TTC549 (cell line): ENCODE results near the gene NUDT19.
"Not testable (repeated sequence)": the region's sequence is repeated elsewhere in the genome, so short reads cannot be mapped to it uniquely, and the experiment has no call there.

ENCODE experiments used
- FAIRE-seq: peaks from 2 replicates; lab custom pipeline; 2012; peaks lifted over from hg19 to GRCh38; lab: Jason Lieb, UNC

The NUDT19 gene

GRCh38 chr19:32675720-32676185 lies 15.9 kb upstream of the NUDT19 start, which contains the start of gene RGS9BP:
Gene RGS9BP, plus strand, starts transcription at chr19:32675848. Its CDS starts 416 bp downstream, at chr19:32676264.
- no peak for FAIRE-seq

GRCh38 chr19:32676186-32676894 lies 15.3 kb upstream of the NUDT19 start:
- no peak for FAIRE-seq

- no peak for FAIRE-seq
Measured at GRCh38 chr19:32676895-32677359, 14.7 kb upstream of the NUDT19 start.

- no peak for FAIRE-seq
Measured at GRCh38 chr19:32677657-32678056, 14.0 kb upstream of the NUDT19 start.

- FAIRE-seq: no peak
Measured at GRCh38 chr19:32680986-32681385, 10.6 kb upstream of the NUDT19 start.

- FAIRE-seq: no peak
Measured at GRCh38 chr19:32682317-32682716, 9.3 kb upstream of the NUDT19 start.

- FAIRE-seq: no peak
Measured at GRCh38 chr19:32686847-32687475, 4.7 kb upstream of the NUDT19 start.

GRCh38 chr19:32687681-32688080 lies 3.9 kb upstream of the NUDT19 start:
- FAIRE-seq: no peak

- no peak for FAIRE-seq
Measured at GRCh38 chr19:32688311-32688710, 3.3 kb upstream of the NUDT19 start.

GRCh38 chr19:32691952-32692726 lies 518 bp downstream of the NUDT19 start:
- no peak for FAIRE-seq

GRCh38 chr19:32692727-32693061 lies 1.1 kb downstream of the NUDT19 start:
- FAIRE-seq: no peak

- not testable (repeated sequence) for FAIRE-seq
Measured at GRCh38 chr19:32693151-32694108, 1.8 kb downstream of the NUDT19 start.

GRCh38 chr19:32694316-32694715 lies 2.7 kb downstream of the NUDT19 start:
- not testable (repeated sequence) for FAIRE-seq

GRCh38 chr19:32694851-32695250 lies 3.2 kb downstream of the NUDT19 start:
- FAIRE-seq: not testable (repeated sequence)

- not testable (repeated sequence) for FAIRE-seq
Measured at GRCh38 chr19:32695506-32695905, 3.9 kb downstream of the NUDT19 start.

- FAIRE-seq: not testable (repeated sequence)
Measured at GRCh38 chr19:32696771-32697170, 5.2 kb downstream of the NUDT19 start.

GRCh38 chr19:32700129-32700528 lies 8.5 kb downstream of the NUDT19 start:
- FAIRE-seq: not testable (repeated sequence)

- FAIRE-seq: no peak
Measured at GRCh38 chr19:32702010-32702409, 10.4 kb downstream of the NUDT19 start.

GRCh38 chr19:32704006-32704405 lies 12.4 kb downstream of the NUDT19 start:
- not testable (repeated sequence) for FAIRE-seq

- FAIRE-seq: no peak
Measured at GRCh38 chr19:32708457-32708856, 16.8 kb downstream of the NUDT19 start.

- FAIRE-seq: no peak
Measured at GRCh38 chr19:32709032-32709431, 17.4 kb downstream of the NUDT19 start.

- FAIRE-seq: no peak
Measured at GRCh38 chr19:32711747-32712146, 20.1 kb downstream of the NUDT19 start.
